K562 (cell line): ENCODE data around the gene GEMIN5. TPM values are rescaled to one million over a fixed set of nuclear protein-coding genes. Genes with fewer than 3 reads are reported as not detected.
A peak's percentile ranks its signal among the peaks of the same experiment; 100 is the strongest.

Experiments
- ARID3A ChIP-seq: IDR thresholded peaks from 2 replicates; pipeline ENCODE4 v1.6.1; 2012; ENCODE audit warnings: low read depth, low read length, improper control_type of control experiment, borderline replicate concordance
- BRD9 ChIP-seq: fragments of 450-650 bp; IDR thresholded peaks from 2 replicates; pipeline ENCODE4 v1.6.1; 2018; ENCODE audit warnings: low read depth; ENCODE audit not compliant: partially characterized antibody
- CGGBP1 ChIP-seq: fragments of 250-450 bp; sonication (Bioruptor Pico); IDR thresholded peaks from 2 replicates; pipeline ENCODE4 v1.9.0; 2021; ENCODE audit warnings: mild to moderate bottlenecking
- ESRRA ChIP-seq: fragments of 450-650 bp; IDR thresholded peaks from 2 replicates; pipeline ENCODE4 v1.6.1; 2014; ENCODE audit warnings: low read depth, mild to moderate bottlenecking, moderate library complexity, borderline replicate concordance
- FOXK2 ChIP-seq, 2 experiments: fragments of 450-650 bp; IDR thresholded peaks in 1 of 2; conservative IDR thresholded peaks in 1 of 2; 2 replicates each; pipeline ENCODE4 v1.6.1; 2016; ENCODE audit warnings: low read depth in 2 of 2, mild to moderate bottlenecking in 1 of 2
- GABPB1 ChIP-seq: sonication (generic); formaldehyde crosslinking; IDR thresholded peaks from 2 replicates; pipeline ENCODE4 v1.8.0; 2022; ENCODE audit warnings: mild to moderate bottlenecking, missing genetic modification reagents
- JUN ChIP-seq, 2 experiments: sonication (generic) in 1 of 2; formaldehyde crosslinking in 1 of 2; IDR thresholded peaks; 2 replicates each; pipeline versions ENCODE4 v1.6.1 to v1.8.0; 2012 to 2022; ENCODE audit warnings: borderline replicate concordance in 2 of 2, mild to moderate bottlenecking in 2 of 2, improper control_type of control experiment in 1 of 2, low read depth in 1 of 2, low read length in 1 of 2, missing genetic modification reagents in 1 of 2
- MAFF ChIP-seq: IDR thresholded peaks from 2 replicates; pipeline ENCODE4 v1.6.1; 2012; ENCODE audit warnings: low read length, improper control_type of control experiment
- MLX ChIP-seq, 2 experiments: fragments of 450-650 bp in 1 of 2; sonication (generic) in 1 of 2; formaldehyde crosslinking; conservative IDR thresholded peaks; 2 replicates each; pipeline versions ENCODE4 v1.4.0 to v1.8.1; 2020 to 2022; ENCODE audit warnings: mild to moderate bottlenecking in 1 of 2, missing genetic modification reagents in 1 of 2
- NFIC ChIP-seq: fragments of 450-650 bp; IDR thresholded peaks from 2 replicates; pipeline ENCODE4 v1.6.1; 2017; ENCODE audit warnings: mild to moderate bottlenecking, inconsistent platforms
- PYGO2 ChIP-seq: fragments of 450-650 bp; IDR thresholded peaks from 2 replicates; pipeline ENCODE4 v1.6.1; 2016; ENCODE audit warnings: mild to moderate bottlenecking, missing genetic modification characterization, moderate library complexity, missing compliant biosample characterization
- TARDBP ChIP-seq: fragments of 450-650 bp; IDR thresholded peaks from 2 replicates; pipeline ENCODE4 v1.6.1; 2016
- TSHZ1 ChIP-seq: fragments of 250-450 bp; sonication (Bioruptor Pico); IDR thresholded peaks from 2 replicates; pipeline ENCODE4 v1.4.0; 2020; ENCODE audit warnings: mild to moderate bottlenecking, moderate library complexity
- ZNF143 ChIP-seq: sonication (generic); formaldehyde crosslinking; IDR thresholded peaks from 2 replicates; pipeline ENCODE4 v1.9.0; 2022; ENCODE audit warnings: mild to moderate bottlenecking, missing genetic modification reagents
- ZNF217 ChIP-seq: sonication (generic); formaldehyde crosslinking; IDR thresholded peaks from 2 replicates; pipeline ENCODE4 v1.8.0; 2022; ENCODE audit warnings: mild to moderate bottlenecking, missing genetic modification reagents
- ZNF324 ChIP-seq: fragments of 250-450 bp; sonication (Bioruptor Pico); IDR thresholded peaks from 2 replicates; pipeline ENCODE4 v1.4.0; 2020; ENCODE audit warnings: mild to moderate bottlenecking
- ZNF445 ChIP-seq: fragments of 250-450 bp; sonication (Bioruptor Pico); IDR thresholded peaks from 2 replicates; pipeline ENCODE4 v1.4.0; 2020; ENCODE audit warnings: low read depth, mild to moderate bottlenecking, moderate library complexity
- ZNF511 ChIP-seq: sonication (generic); formaldehyde crosslinking; IDR thresholded peaks from 2 replicates; pipeline ENCODE4 v1.8.0; 2022; ENCODE audit warnings: mild to moderate bottlenecking, missing genetic modification reagents
- ZNF696 ChIP-seq: fragments of 250-450 bp; sonication (Bioruptor Pico); conservative IDR thresholded peaks from 2 replicates; pipeline ENCODE4 v1.4.0; 2020; ENCODE audit warnings: mild to moderate bottlenecking, moderate library complexity
- ZNF707 ChIP-seq: fragments of 250-450 bp; sonication (Bioruptor Pico); conservative IDR thresholded peaks from 2 replicates; pipeline ENCODE4 v1.8.0; 2022; ENCODE audit warnings: inconsistent platforms, mild to moderate bottlenecking, moderate library complexity
- polyA plus RNA-seq, 8 experiments: library from polyadenylated mRNA; depleted of rRNA in 4 of 8; stranded (reverse) in 5 of 8; unstranded in 3 of 8; fragments of >200 nt; fragmentation: Nextera tagmentation in 2 of 8; fragmentation: Illumina TruSeq in 1 of 8; extraction: Ambion mirVana in 2 of 8; extraction: Trizol in 1 of 8; gene quantifications; 2 replicates each; pipeline versions ENCODE4 v1.2.1 to v1.2.3, GENCODE V29; 2011 to 2014; ENCODE audit warnings: inconsistent platforms in 1 of 8, missing spikeins in 1 of 8
- total RNA-seq, 7 experiments: library from RNA; depleted of rRNA in 6 of 7; stranded (reverse); fragments of >200 nt in 6 of 7; fragmentation: Illumina TruSeq in 2 of 7; extraction: Trizol in 2 of 7; gene quantifications; 2 replicates each; pipeline versions ENCODE4 v1.2.1 to v1.2.3, GENCODE V29; 2011 to 2021; ENCODE audit warnings: low replicate concordance in 1 of 7

GEMIN5 gene
- total and polyA plus RNA-seq, 9 of the 15 experiments (the other 6 are each of a cell fraction or from before 2014, with no cell fraction given): 10.3 to 48.2 (median 34.7) TPM

- TF ChIP-seq ZNF217 (CRISPR knock-in tag): no peak
- 0 out of 2 replicates have a peak, but pooled peaks have one; percentile 39 for TF ChIP-seq PYGO2 (tag)
- no peak for TF ChIP-seq BRD9
- peak; percentile 94; the same call in 1 of the 2 replicates for TF ChIP-seq ARID3A
- TF ChIP-seq ZNF143 (CRISPR knock-in tag): no peak
- TF ChIP-seq MAFF: no peak
- TF ChIP-seq NFIC: peak; percentile 85
- 0 out of 2 replicates have a peak, but pooled peaks have one; percentile 49 for TF ChIP-seq ESRRA
- TF ChIP-seq GABPB1 (CRISPR knock-in tag): 0 out of 2 replicates have a peak, but pooled peaks have one; percentile 23
- TF ChIP-seq ZNF696 (CRISPR knock-in tag): no peak
- TF ChIP-seq ZNF324: no peak
- no peak for TF ChIP-seq MLX (CRISPR knock-in tag; conservative IDR thresholded peaks at IDR 0.05)
- TF ChIP-seq JUN (IDR thresholded peaks at IDR 0.05; ENCODE audit: borderline replicate concordance, low read depth, low read length): no peak
- TF ChIP-seq JUN (CRISPR knock-in tag; IDR thresholded peaks at IDR 0.05; ENCODE audit: borderline replicate concordance): no peak
- no peak for TF ChIP-seq CGGBP1 (CRISPR knock-in tag)
- TF ChIP-seq ZNF511 (CRISPR knock-in tag): peak; percentile 45; the same call in 1 of the 2 replicates
- TF ChIP-seq TSHZ1 (CRISPR knock-in tag): no peak
- no peak for TF ChIP-seq ZNF445 (CRISPR knock-in tag)
- TF ChIP-seq TARDBP: no peak
- no peak for TF ChIP-seq ZNF707 (CRISPR knock-in tag)
- TF ChIP-seq FOXK2 (conservative IDR thresholded peaks at IDR 0.05 in 1 of 2, IDR thresholded peaks at IDR 0.05 in 1 of 2; ENCODE audit: low read depth in 2 of 2): 0 out of 4 replicates have a peak, but pooled peaks of 1 of the 2 experiments have one; percentile 15
Measured at GRCh38 chr5:154840435-154841272, 97.4 kb downstream of the GEMIN5 start (continued).
